Retina (tissue), 1 donor: ENCODE results near the gene ASB11.
"Not testable (repeated sequence)": the region's sequence is repeated elsewhere in the genome, so short reads cannot be mapped to it uniquely, and the experiment has no call there.

Experiments used
- DNase-seq: peaks from one replicate; pipeline ENCODE4 v3.0.0-alpha.2; 2016

The ASB11 gene

DNA sequence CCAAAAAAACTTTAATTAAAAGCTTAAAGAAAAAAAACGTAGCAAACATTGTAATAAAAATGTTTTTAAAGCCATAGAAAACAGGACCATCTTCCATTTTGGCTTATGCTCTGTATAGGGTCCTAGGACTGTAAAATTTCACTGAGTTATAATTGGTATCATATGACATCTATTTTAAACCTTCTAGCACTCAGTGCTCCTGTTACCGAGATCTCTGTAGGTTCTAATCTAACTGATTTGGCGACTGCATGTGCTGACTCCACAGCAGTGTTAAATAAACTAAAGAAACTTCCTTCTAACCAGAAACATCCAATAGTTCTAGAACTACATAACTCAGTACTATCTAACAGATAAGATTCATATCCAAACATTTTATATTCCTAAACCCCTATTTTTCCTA is at the start of gene ASB11:
Gene ASB11, minus strand, starts transcription at position 132 of the 400 bp plus-strand sequence. Its CDS starts 35 bp downstream, at position 97.
- no peak for DNase-seq

GRCh38 chrX:15359701-15360100 is 44.3 kb upstream of the ASB11 start:
- no peak for DNase-seq

DNA sequence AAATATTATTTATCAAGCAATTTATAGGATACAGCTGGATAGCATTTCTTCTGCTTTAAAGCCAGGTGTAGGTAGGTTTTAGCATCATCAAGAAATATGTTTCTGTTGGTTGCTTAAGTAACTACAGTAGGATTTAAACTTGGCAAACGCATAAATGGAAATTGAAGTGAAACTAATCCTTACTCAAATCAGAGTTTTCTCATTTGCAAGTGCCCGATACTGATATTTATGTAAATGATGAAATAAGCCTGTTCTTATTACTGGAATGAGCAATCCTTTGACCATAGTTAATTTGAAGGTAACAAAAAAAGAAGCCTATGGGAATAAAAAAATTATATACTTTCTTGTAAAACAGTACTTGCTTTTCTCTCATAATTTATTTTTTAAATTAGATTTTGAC is 43.1 kb upstream of the ASB11 start:
- no peak for DNase-seq

- DNase-seq = no peak
Measured at GRCh38 chrX:15356444-15356843, 41.0 kb upstream of the ASB11 start.

DNA sequence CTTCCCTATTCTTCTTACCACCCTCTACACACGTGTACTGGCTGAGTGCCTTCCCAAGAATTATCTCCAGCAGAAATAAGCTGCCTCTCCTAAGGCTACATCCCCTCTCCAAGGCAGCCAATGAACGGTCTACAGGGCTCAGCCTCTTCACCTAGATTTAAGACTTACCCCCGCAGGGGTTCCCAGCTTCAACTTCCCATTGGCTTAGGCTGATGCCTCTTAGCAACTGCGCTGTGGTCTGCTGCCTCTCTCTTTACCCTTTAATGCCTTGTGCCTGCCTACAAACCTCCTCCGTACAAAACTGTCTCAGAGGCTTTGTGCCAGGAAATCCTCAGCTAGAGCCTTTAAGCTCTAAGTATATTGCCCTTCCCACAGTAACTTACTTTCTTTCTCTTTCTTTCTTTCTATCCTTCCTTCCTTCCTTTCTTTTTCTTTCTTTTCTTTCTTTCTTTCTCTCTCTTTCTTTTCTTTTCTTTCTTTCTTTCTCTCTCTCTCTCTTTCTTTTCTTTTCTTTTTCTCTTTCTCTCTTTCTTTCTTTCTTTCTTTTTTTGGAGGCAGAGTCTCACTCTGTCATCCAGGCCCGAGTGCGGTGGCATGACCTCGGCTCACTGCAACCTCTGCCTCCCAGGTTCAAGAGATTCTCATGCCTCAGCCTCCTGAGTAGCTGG is 35.0 kb upstream of the ASB11 start:
- DNase-seq = no peak

GRCh38 chrX:15349046-15349445 is 33.6 kb upstream of the ASB11 start:
- DNase-seq = peak; percentile 43

- no peak for DNase-seq
Measured at GRCh38 chrX:15345976-15346375, 30.5 kb upstream of the ASB11 start.

GRCh38 chrX:15344106-15344505 is 28.7 kb upstream of the ASB11 start:
- no peak for DNase-seq

GRCh38 chrX:15343075-15343476 is 27.6 kb upstream of the ASB11 start:
- no peak for DNase-seq

- no peak for DNase-seq
Measured at GRCh38 chrX:15340867-15341266, 25.4 kb upstream of the ASB11 start.

DNA sequence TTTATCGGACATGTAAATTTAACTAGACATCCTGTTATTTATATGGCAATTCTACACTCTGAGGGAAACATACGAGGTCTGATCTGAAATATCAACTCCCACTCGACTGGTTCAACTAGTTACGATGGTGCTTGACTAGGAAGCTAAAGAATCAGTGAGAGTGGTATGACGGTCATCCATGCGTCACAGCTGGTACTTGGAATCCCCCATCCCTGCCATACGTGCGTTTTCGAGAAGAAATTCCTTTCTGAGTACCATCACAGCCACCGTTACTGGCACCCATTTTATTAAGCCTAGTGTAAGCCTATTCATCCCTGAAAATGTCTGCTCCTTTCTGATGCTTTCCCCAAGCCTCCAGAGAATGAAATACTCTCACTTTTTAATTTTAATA is 20.6 kb upstream of the ASB11 start:
- DNase-seq = no peak

DNA sequence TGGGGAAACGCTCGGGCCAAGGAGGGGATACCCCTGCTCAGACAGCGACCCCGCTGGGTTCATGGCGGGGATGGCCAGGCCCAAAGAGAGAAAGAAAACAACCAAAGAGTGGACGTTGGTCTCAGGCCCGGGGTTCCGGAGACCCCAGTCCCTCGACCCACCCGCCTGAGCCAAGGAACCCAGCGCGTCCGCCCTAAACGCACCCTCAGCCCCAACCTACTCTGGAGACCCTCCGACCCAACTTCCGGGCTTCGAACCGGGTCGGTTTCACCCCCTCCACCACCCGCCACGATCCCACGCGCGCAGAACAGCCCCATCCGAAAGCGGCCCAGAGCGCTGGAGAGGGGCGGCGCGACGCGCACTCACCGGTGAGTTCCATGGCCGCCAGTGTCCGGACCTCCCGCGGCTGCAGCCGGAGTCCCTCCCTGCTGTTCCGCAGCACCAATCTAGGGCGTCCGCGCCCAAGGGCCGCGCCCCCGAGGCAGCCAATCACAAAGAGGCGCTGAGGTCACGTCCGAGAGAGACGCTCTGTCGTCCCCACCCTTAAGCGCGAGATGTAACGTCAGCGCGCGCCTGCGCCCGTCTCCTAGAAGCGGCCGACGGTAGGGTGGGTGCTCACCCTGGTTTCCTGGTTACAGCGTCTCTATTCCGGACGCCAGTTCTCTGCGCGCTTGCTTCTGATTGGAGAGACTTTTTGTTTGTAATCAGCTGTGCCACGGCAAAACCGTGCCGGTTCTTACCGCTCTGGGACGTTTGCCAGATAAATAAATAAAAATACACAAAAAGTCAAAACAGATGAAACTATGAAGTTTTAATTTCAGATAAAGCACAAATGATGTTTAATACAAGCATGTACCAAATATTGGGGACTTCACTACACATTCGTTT is 19.9 kb upstream of the ASB11 start, which contains the start of gene PIGA:
Gene PIGA, minus strand, starts transcription at position 389 of the 888 bp plus-strand sequence. CDS start 3,593 bp downstream, outside the sequence.
- DNase-seq = peak; percentile 90

- DNase-seq = no peak
Measured at GRCh38 chrX:15334561-15334960, 19.1 kb upstream of the ASB11 start.

- DNase-seq = no peak
Measured at GRCh38 chrX:15328821-15329220, 13.4 kb upstream of the ASB11 start.

DNA sequence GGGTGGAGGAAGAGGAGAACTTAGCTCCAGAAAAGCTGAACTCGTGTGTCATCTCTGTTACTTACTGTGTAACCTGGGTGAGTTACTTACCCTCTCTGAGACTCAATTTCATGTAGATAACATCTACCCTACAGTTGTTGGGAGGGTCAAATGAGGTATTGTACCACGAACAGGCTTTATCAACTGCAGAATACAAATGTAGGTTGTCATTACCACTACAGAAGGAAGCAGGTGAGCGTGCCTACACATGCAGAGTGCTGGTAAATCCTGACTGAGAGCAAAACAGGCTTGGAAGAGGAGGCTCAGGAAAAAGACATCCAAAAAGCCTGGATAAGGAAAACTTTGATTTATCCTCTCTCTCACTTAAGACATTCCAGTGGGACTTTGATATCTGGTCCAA is 12.7 kb upstream of the ASB11 start:
- no peak for DNase-seq

DNA sequence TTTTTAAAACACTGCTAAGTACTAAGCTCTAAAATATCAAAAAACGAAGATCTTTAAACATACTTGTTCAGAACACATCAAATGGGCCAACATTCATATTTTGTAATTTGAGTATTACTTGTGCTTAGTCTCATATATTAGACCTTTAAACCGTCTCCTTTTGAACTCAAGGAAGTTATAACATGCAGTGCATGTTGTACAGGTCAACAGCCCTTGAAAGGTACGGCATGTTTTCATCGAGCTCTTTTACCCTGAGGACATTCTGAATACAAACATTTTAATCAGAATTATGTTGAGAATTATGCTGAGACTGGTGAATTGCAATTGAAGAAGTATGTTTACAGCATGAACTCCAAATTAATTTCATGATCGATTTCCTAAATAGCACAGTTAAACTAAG is 7.0 kb upstream of the ASB11 start:
- DNase-seq = no peak

DNA sequence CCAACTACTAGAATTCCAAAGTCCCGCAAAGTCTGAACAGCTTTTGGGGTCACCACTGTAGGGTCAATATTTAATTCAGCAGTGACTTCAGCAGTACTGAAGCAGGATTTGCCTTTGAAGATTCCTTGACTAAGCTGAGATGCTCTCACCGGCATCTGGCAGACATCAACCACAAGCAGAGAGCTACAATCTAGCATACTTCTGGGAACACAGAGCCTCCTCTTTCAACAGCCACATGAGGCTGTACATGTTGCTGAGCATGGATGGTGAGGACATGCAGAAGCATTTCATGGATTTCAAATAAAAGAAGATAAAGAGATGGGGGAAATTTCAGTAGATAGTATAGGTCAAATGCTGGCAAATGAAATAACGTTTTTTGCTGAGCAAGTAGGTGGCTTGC is 6.6 kb upstream of the ASB11 start:
- DNase-seq = no peak

GRCh38 chrX:15321447-15321846 is 6.0 kb upstream of the ASB11 start:
- DNase-seq = no peak

GRCh38 chrX:15320297-15320696 is 4.9 kb upstream of the ASB11 start:
- DNase-seq = no peak

DNA sequence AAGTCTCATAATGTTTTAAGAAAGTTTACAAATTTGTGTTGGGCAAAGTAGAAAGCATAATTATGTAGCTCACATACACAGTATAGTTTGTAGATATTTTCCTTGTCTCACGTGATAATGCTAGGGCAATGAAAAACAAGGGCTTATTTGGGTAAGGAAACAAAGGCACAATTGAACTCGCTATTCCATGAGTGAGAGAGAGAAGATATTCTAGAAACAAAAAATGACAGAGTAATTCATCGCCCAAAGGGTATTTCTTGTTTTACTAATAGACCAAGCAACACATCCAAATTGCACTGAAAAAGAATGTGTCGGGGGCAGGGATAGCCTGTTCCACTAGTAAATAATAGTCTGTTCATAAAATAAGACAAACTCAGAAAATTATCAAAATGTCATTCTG is 3.6 kb upstream of the ASB11 start:
- DNase-seq = no peak

- DNase-seq = no peak
Measured at GRCh38 chrX:15314472-15314871, 968 bp downstream of the ASB11 start.

DNA sequence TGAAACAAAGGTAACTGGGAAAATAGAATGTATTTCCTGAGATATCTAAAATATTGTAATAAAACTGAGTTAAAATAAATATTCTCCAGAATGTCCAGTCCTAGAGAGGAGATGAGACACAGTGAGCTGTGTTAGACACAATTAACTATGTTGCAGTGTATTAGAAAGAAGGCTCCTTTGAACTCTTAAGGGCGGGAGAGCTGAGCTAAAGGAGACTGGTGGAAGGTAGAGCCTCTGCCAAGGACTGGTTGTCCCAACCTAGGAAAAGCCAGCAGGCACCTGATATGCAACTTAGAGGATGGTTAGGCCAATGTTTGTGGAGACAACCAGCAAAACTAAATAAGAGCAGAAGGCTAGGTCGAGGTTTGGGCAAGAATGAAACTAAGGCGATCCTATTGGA is 4.3 kb downstream of the ASB11 start:
- no peak for DNase-seq

DNA sequence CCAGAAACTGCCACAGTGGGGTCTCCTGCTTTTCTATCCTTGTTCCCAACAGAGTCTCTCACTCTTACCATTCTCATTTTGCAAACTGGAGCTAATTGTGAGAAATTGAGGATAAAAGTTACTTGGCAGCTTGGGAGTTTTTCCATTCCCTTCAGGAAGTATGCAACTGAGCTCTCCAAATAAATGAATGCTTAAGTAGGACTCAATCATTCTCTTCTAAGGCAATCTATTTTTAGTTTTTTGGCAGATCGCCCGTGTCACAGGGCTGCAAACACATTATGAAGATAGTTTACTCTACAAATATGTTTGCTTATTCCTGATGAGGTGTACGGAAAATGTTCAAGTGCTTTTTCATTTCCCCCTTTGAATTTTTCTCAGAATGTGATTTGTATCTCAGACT is 5.3 kb downstream of the ASB11 start:
- no peak for DNase-seq

DNA sequence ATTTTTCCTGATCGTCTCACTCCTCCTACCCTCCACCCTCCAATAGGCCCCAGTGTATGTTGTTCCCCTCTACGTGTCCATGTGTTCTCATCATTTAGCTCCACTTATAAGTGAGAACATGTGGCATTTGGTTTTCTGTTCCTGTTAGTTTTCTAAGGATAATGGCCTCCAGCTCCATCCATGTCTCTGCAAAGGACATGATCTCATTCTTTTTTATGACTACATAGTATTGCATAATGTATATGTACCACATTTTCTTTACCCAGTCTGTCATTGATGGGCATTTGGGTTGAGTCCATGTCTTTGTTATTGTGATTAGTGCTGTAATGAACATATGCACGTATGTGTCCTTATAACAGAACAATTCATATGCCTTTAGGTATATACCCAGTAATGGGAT is 9.5 kb downstream of the ASB11 start:
- DNase-seq = not testable (repeated sequence)
